Loucy (cell line): ENCODE measurements around the gene DGUOK.
"Not testable (repeated sequence)": the region's sequence is repeated elsewhere in the genome, so short reads cannot be mapped to it uniquely, and the experiment has no call there.

Experiments used
- H2AFZ ChIP-seq: fragments of 200-600 bp; sonication (generic); 2 replicates; pipeline ENCODE4 v1.6.0; 2016; ENCODE audit warnings: antibody characterized with exemption, mild to moderate bottlenecking, low read length, moderate library complexity
- H3F3A ChIP-seq: fragments of 200-600 bp; 2 replicates; pipeline ENCODE4 v1.6.0; 2016; ENCODE audit warnings: antibody characterized with exemption, low read depth, mild to moderate bottlenecking
- H3K27me3 ChIP-seq: fragments of 200-600 bp; sonication (generic); 2 replicates; pipeline ENCODE4 v1.6.1; 2014; ENCODE audit warnings: low read length, mild to moderate bottlenecking; ENCODE audit not compliant: insufficient read depth, poor library complexity, severe bottlenecking
- H3K36me3 ChIP-seq: fragments of 200-600 bp; sonication (generic); 2 replicates; pipeline ENCODE4 v1.6.1; 2016; ENCODE audit warnings: low read length; ENCODE audit not compliant: insufficient read depth
- H3K4me1 ChIP-seq: fragments of 200-600 bp; sonication (generic); 2 replicates; pipeline ENCODE4 v1.5.1; 2014; ENCODE audit warnings: low read length, mild to moderate bottlenecking; ENCODE audit not compliant: insufficient read depth, poor library complexity, severe bottlenecking
- H3K4me2 ChIP-seq: fragments of 200-600 bp; sonication (generic); 2 replicates; pipeline ENCODE4 v1.6.0; 2014; ENCODE audit warnings: antibody characterized with exemption, low read length, low read depth, mild to moderate bottlenecking; ENCODE audit not compliant: poor library complexity, severe bottlenecking
- H3K4me3 ChIP-seq: fragments of 200-600 bp; sonication (generic); 2 replicates; pipeline ENCODE4 v1.5.1; 2014; ENCODE audit warnings: low read length, mild to moderate bottlenecking, mixed read lengths; ENCODE audit not compliant: poor library complexity, severe bottlenecking
- H3K79me2 ChIP-seq: fragments of 200-600 bp; sonication (generic); 2 replicates; pipeline ENCODE4 v1.6.1; 2014; ENCODE audit warnings: low read length; ENCODE audit not compliant: insufficient read depth
- H3K9ac ChIP-seq: fragments of 200-600 bp; sonication (generic); 2 replicates; pipeline ENCODE4 v1.6.0; 2014; ENCODE audit warnings: mild to moderate bottlenecking, low read depth, low read length, moderate library complexity; ENCODE audit not compliant: poor library complexity, severe bottlenecking
- H3K9me2 ChIP-seq: fragments of 200-600 bp; sonication (generic); replicated peaks from 2 replicates; pipeline ENCODE4 v1.6.1; 2016; ENCODE audit warnings: low read depth, low read length, mixed read lengths
- H3K9me3 ChIP-seq: fragments of 200-600 bp; sonication (generic); 2 replicates; pipeline ENCODE4 v1.6.1; 2014; ENCODE audit warnings: mild to moderate bottlenecking, antibody characterized with exemption, low read length, low read depth; ENCODE audit not compliant: insufficient read depth
- H4K20me1 ChIP-seq: fragments of 200-600 bp; sonication (generic); 2 replicates; pipeline ENCODE4 v1.6.0; 2014; ENCODE audit warnings: antibody characterized with exemption, low read length, mild to moderate bottlenecking; ENCODE audit not compliant: insufficient read depth, poor library complexity, severe bottlenecking
- CTCF ChIP-seq: fragments of 200-600 bp; sonication (generic); conservative IDR thresholded peaks from 2 replicates; pipeline ENCODE4 v1.5.1; 2014; ENCODE audit warnings: mild to moderate bottlenecking, antibody characterized with exemption, low read length
- EZH2phosphoT487 ChIP-seq: fragments of 200-600 bp; IDR thresholded peaks from 2 replicates; pipeline ENCODE4 v1.6.1; 2018; ENCODE audit warnings: antibody characterized with exemption, mild to moderate bottlenecking, moderate library complexity, borderline replicate concordance

DGUOK gene

GRCh38 chr2:73926493-73927327, at the start of gene DGUOK:
DGUOK (plus strand) TSS chr2:73926880; CDS start chr2:73926911, 31 bp downstream.
- Histone ChIP-seq H3K36me3 (no peaks in the 10 kb centered on the region), H3K9me3 (no peaks in the 10 kb centered on the region), H3K4me1 (peaks cover 48% of the 10 kb centered on the region), H3K4me2 (peak within 1 kb of the TSS; percentile 87), H3K27me3 (no peaks in the 10 kb centered on the region), H3F3A (no peaks in the 10 kb centered on the region; the same call in 1 of the 2 replicates), H3K9me2 (no peaks in the 10 kb centered on the region), H2AFZ (peak within 1 kb of the TSS; percentile 53; the same call in 1 of the 2 replicates), H3K4me3 (peak within 1 kb of the TSS; percentile 76), H4K20me1 (peaks cover 34% of the 10 kb centered on the region), H3K9ac (peak within 1 kb of the TSS; percentile 85), H3K79me2 (peaks cover 51% of the 10 kb centered on the region)
- no peak for TF ChIP-seq CTCF
- no peak for TF ChIP-seq EZH2phosphoT487

GRCh38 chr2:73877071-73877802, 49.4 kb upstream of the DGUOK start:
- no peak overlapping the region for H3K4me3 ChIP-seq
- H3K27me3 ChIP-seq: no peaks in the 10 kb centered on the region
- peak overlapping the region; percentile 47; the same call in 1 of the 2 replicates for H2AFZ ChIP-seq
- TF ChIP-seq CTCF: no peak
- TF ChIP-seq EZH2phosphoT487: no peak
- H3K9me2 ChIP-seq: no peaks in the 10 kb centered on the region
- H3F3A ChIP-seq: no peaks in the 10 kb centered on the region
- no peaks in the 10 kb centered on the region for H3K79me2 ChIP-seq
- no peak overlapping the region for H3K4me2 ChIP-seq
- no peaks in the 10 kb centered on the region for H3K9me3 ChIP-seq
- H3K4me1 ChIP-seq: no peaks in the 10 kb centered on the region
- H4K20me1 ChIP-seq: no peaks in the 10 kb centered on the region
- no peaks in the 10 kb centered on the region for H3K36me3 ChIP-seq
- no peak overlapping the region for H3K9ac ChIP-seq

- not testable (repeated sequence) for H2AFZ ChIP-seq, H3K4me1 ChIP-seq, H3K4me2 ChIP-seq, H3F3A ChIP-seq, H3K27me3 ChIP-seq, H4K20me1 ChIP-seq, H3K9me3 ChIP-seq, H3K36me3 ChIP-seq, H3K9ac ChIP-seq, H3K79me2 ChIP-seq, H3K9me2 ChIP-seq, H3K4me3 ChIP-seq
Observed at GRCh38 chr2:73877984-73878383, 48.7 kb upstream of the DGUOK start.
